SU-DHL-6 (cell line): ENCODE measurements around the gene ZNF75A.

Source experiments
- CTCF ChIP-seq: fragments of 200-600 bp; sonication (generic); IDR thresholded peaks from one replicate; pipeline ENCODE4 v1.5.1; 2017; ENCODE audit warnings: antibody characterized with exemption, mild to moderate bottlenecking, low read length, moderate library complexity; ENCODE audit not compliant: insufficient read depth, poor library complexity, severe bottlenecking
- EZH2phosphoT487 ChIP-seq: fragments of 200-600 bp; sonication (generic), shearing (Covaris generic); conservative IDR thresholded peaks from 2 replicates; pipeline ENCODE4 v1.6.1; 2018; ENCODE audit warnings: mild to moderate bottlenecking, antibody characterized with exemption, low read length, moderate library complexity, mixed read lengths

- TF ChIP-seq CTCF (no peak), EZH2phosphoT487 (no peak)
Observed at GRCh38 chr16:3328104-3328503, 22.8 kb downstream of the ZNF75A start.
